ENCODE measurements around the gene EIF4EBP2.

The EIF4EBP2 gene

GRCh38 chr10:70379581-70380176, 24.3 kb upstream of the EIF4EBP2 start:
- DNase-seq (ENCODE audit: low spot score) = no peak

GRCh38 chr10:70380350-70381135, 23.4 kb upstream of the EIF4EBP2 start:
- DNase-seq (ENCODE audit: low spot score) = no peak

GRCh38 chr10:70381471-70382421, 22.2 kb upstream of the EIF4EBP2 start:
- DNase-seq (ENCODE audit: low spot score) = no peak

- DNase-seq (ENCODE audit: low spot score) = no peak
These were observed 12.3 kb upstream of the EIF4EBP2 start for GRCh38 chr10:70391654-70392053.

- DNase-seq (ENCODE audit: low spot score) = no peak
These were observed 7.8 kb upstream of the EIF4EBP2 start for GRCh38 chr10:70396140-70396539.

- DNase-seq (ENCODE audit: low spot score) = no peak
These were observed 4.8 kb upstream of the EIF4EBP2 start for GRCh38 chr10:70399177-70399576.

GRCh38 chr10:70403483-70404035, 386 bp upstream of the EIF4EBP2 start:
- DNase-seq (ENCODE audit: low spot score) = no peak

GRCh38 chr10:70404787-70405036, 767 bp downstream of the EIF4EBP2 start:
- DNase-seq (ENCODE audit: low spot score) = peak; percentile 33

- DNase-seq (ENCODE audit: low spot score) = peak; percentile 25
These were observed 1.3 kb downstream of the EIF4EBP2 start for GRCh38 chr10:70405037-70405824.

- DNase-seq (ENCODE audit: low spot score) = no peak
These were observed 5.8 kb downstream of the EIF4EBP2 start for GRCh38 chr10:70409772-70410171.

- no peak for DNase-seq (ENCODE audit: low spot score)
These were observed 6.7 kb downstream of the EIF4EBP2 start for GRCh38 chr10:70410608-70411007.

GRCh38 chr10:70412356-70412755, 8.4 kb downstream of the EIF4EBP2 start:
- no peak for DNase-seq (ENCODE audit: low spot score)

- no peak for DNase-seq (ENCODE audit: low spot score)
These were observed 13.6 kb downstream of the EIF4EBP2 start for GRCh38 chr10:70417568-70417967.

GRCh38 chr10:70418229-70418628, 14.3 kb downstream of the EIF4EBP2 start:
- peak; percentile 11 for DNase-seq (ENCODE audit: low spot score)

GRCh38 chr10:70418713-70419112, 14.8 kb downstream of the EIF4EBP2 start:
- no peak for DNase-seq (ENCODE audit: low spot score)

GRCh38 chr10:70424320-70424719, 20.4 kb downstream of the EIF4EBP2 start:
- DNase-seq (ENCODE audit: low spot score) = no peak

- DNase-seq (ENCODE audit: low spot score) = no peak
These were observed 21.2 kb downstream of the EIF4EBP2 start for GRCh38 chr10:70425096-70425495.

- DNase-seq (ENCODE audit: low spot score) = no peak
These were observed 22.9 kb downstream of the EIF4EBP2 start for GRCh38 chr10:70426823-70427222.

- DNase-seq (ENCODE audit: low spot score) = no peak
These were observed 26.8 kb downstream of the EIF4EBP2 start for GRCh38 chr10:70430493-70431445.

GRCh38 chr10:70432101-70432500, 28.2 kb downstream of the EIF4EBP2 start:
- no peak for DNase-seq (ENCODE audit: low spot score)
